ENCODE results near the gene CSMD2. TPM values are rescaled to one million over a fixed set of nuclear protein-coding genes. Genes with fewer than 3 reads are reported as not detected.

The CSMD2 gene
- total RNA-seq, 1 experiment from 2014 or later = not detected

GRCh38 chr1:34178072-34178471 is 13.0 kb upstream of the CSMD2 start:
- no peaks in the 10 kb centered on the region for H3K9me3 ChIP-seq (ENCODE audit: insufficient read depth, low read depth)
- no peaks in the 10 kb centered on the region for H3K4me1 ChIP-seq (replicated peaks; ENCODE audit: insufficient read depth)
- ChIA-PET CTCF (no interaction called here), POLR2A (ENCODE audit: unreplicated experiment) (no interaction called here)
- H3K9me2 ChIP-seq (ENCODE audit: insufficient read depth) = no peaks in the 10 kb centered on the region
- no peak overlapping the region for H3K4me3 ChIP-seq
- no peak overlapping the region for H3K4me2 ChIP-seq
- H3F3A ChIP-seq (ENCODE audit: insufficient read depth, low read depth) = no peaks in the 10 kb centered on the region
- H2AFZ ChIP-seq = no peak overlapping the region
- no TSS peak for BruUV-seq (replicated peaks)
- TF ChIP-seq, protein P1, sequence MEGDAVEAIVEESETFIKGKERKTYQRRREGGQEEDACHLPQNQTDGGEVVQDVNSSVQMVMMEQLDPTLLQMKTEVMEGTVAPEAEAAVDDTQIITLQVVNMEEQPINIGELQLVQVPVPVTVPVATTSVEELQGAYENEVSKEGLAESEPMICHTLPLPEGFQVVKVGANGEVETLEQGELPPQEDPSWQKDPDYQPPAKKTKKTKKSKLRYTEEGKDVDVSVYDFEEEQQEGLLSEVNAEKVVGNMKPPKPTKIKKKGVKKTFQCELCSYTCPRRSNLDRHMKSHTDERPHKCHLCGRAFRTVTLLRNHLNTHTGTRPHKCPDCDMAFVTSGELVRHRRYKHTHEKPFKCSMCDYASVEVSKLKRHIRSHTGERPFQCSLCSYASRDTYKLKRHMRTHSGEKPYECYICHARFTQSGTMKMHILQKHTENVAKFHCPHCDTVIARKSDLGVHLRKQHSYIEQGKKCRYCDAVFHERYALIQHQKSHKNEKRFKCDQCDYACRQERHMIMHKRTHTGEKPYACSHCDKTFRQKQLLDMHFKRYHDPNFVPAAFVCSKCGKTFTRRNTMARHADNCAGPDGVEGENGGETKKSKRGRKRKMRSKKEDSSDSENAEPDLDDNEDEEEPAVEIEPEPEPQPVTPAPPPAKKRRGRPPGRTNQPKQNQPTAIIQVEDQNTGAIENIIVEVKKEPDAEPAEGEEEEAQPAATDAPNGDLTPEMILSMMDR (conservative IDR thresholded peaks at IDR 0.05) = no peak
- TF ChIP-seq EZH2 (IDR thresholded peaks at IDR 0.05; ENCODE audit: low read depth) = no peak
- H3K36me3 ChIP-seq (ENCODE audit: low read depth) = no peaks in the 10 kb centered on the region
- no peak for DNase-seq
- no peak overlapping the region for H3K27ac ChIP-seq
- intact Hi-C loops (cut with micrococcal nuclease; ENCODE audit: unreplicated experiment) = no loop called here
- no peaks in the 10 kb centered on the region for H3K79me2 ChIP-seq (ENCODE audit: low read depth)
- no peaks in the 10 kb centered on the region for H4K20me1 ChIP-seq (ENCODE audit: insufficient read depth)
- H3K27me3 ChIP-seq (ENCODE audit: insufficient read depth, low read depth) = peaks cover 14% of the 10 kb centered on the region

GRCh38 chr1:34176830-34177603 is 12.0 kb upstream of the CSMD2 start, which contains the start of gene C1orf94:
C1orf94 (plus strand) TSS chr1:34176907; CDS start chr1:34177790, 883 bp downstream.
- Histone ChIP-seq H4K20me1 (ENCODE audit: insufficient read depth) (no peaks in the 10 kb centered on the region), H3K4me1 (replicated peaks; ENCODE audit: insufficient read depth) (no peaks in the 10 kb centered on the region), H2AFZ (no peak within 1 kb of the TSS), H3K27ac (no peak within 1 kb of the TSS), H3K4me3 (no peak within 1 kb of the TSS), H3K36me3 (ENCODE audit: low read depth) (no peaks in the 10 kb centered on the region), H3F3A (ENCODE audit: insufficient read depth, low read depth) (no peaks in the 10 kb centered on the region), H3K4me2 (no peak within 1 kb of the TSS), H3K27me3 (ENCODE audit: insufficient read depth, low read depth) (peaks cover 12% of the 10 kb centered on the region; the same call in 1 of the 2 replicates), H3K79me2 (ENCODE audit: low read depth) (no peaks in the 10 kb centered on the region), H3K9me2 (ENCODE audit: insufficient read depth) (no peaks in the 10 kb centered on the region), H3K9me3 (ENCODE audit: insufficient read depth, low read depth) (no peaks in the 10 kb centered on the region)
- no TSS peak for BruUV-seq (replicated peaks)
- ChIA-PET CTCF (no interaction called here), POLR2A (ENCODE audit: unreplicated experiment) (no interaction called here)
- no peak for DNase-seq
- intact Hi-C loops (cut with micrococcal nuclease; ENCODE audit: unreplicated experiment) = no loop called here
- TF ChIP-seq, protein P1 (conservative IDR thresholded peaks at IDR 0.05) = no peak
- TF ChIP-seq EZH2 (IDR thresholded peaks at IDR 0.05; ENCODE audit: low read depth) = no peak

GRCh38 chr1:34175744-34176143 is 10.7 kb upstream of the CSMD2 start:
- no peaks in the 10 kb centered on the region for H3K36me3 ChIP-seq (ENCODE audit: low read depth)
- H2AFZ ChIP-seq = no peak overlapping the region
- no peaks in the 10 kb centered on the region for H3K9me3 ChIP-seq (ENCODE audit: insufficient read depth, low read depth)
- CTCF ChIA-PET = no interaction called here
- intact Hi-C loops (cut with micrococcal nuclease; ENCODE audit: unreplicated experiment) = no loop called here
- no peak overlapping the region for H3K27ac ChIP-seq
- H4K20me1 ChIP-seq (ENCODE audit: insufficient read depth) = no peaks in the 10 kb centered on the region
- H3K27me3 ChIP-seq (ENCODE audit: insufficient read depth, low read depth) = peaks cover 17% of the 10 kb centered on the region
- no peaks in the 10 kb centered on the region for H3K9me2 ChIP-seq (ENCODE audit: insufficient read depth)
- H3K4me3 ChIP-seq = no peak overlapping the region
- H3K4me2 ChIP-seq = no peak overlapping the region
- TF ChIP-seq EZH2 (IDR thresholded peaks at IDR 0.05; ENCODE audit: low read depth) = no peak
- TF ChIP-seq, protein P1 (conservative IDR thresholded peaks at IDR 0.05) = no peak
- no TSS peak for BruUV-seq (replicated peaks)
- H3F3A ChIP-seq (ENCODE audit: insufficient read depth, low read depth) = no peaks in the 10 kb centered on the region
- no peak for DNase-seq
- POLR2A ChIA-PET (ENCODE audit: unreplicated experiment) = no interaction called here
- no peaks in the 10 kb centered on the region for H3K79me2 ChIP-seq (ENCODE audit: low read depth)
- H3K4me1 ChIP-seq (replicated peaks; ENCODE audit: insufficient read depth) = no peaks in the 10 kb centered on the region

Measured in PC-9 (cell line).